Measurements from ENCODE around the gene DOCK9.

DOCK9 gene

DNA sequence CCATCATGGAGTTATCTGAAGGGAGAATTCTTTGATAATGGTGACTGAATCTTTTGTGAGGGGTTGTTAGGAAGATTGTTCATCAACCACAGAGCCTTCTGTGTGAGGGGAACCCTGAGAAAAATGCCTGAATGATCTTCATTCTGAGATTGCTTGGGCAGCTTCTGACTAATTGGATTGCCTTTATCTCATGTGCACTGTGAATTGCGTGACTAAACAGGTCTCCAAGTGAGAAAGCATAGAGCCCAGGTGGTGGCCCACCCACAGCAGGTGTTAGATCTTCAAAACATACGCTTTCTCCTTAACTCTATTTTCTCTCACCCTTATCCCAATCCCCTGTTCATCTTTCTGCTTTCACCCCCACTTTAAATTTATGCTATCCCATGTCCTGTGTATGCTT, 58.3 kb downstream of the DOCK9 start:
- no peaks in the 10 kb centered on the region for H3K36me3 ChIP-seq (ENCODE audit: control insufficient read depth, insufficient read depth, low read length)
- no peaks in the 10 kb centered on the region for H3K9me3 ChIP-seq (ENCODE audit: control insufficient read depth, low read length)
- no peaks in the 10 kb centered on the region for H3K27me3 ChIP-seq (ENCODE audit: control insufficient read depth, insufficient read depth, low read length, poor library complexity, severe bottlenecking)
- no peak overlapping the region for H3K27ac ChIP-seq (ENCODE audit: insufficient read depth, low read depth, low read length, poor library complexity, severe bottlenecking)
- H3K4me3 ChIP-seq (ENCODE audit: insufficient read depth, low read depth, low read length): no peak overlapping the region
- H3K4me1 ChIP-seq (ENCODE audit: control insufficient read depth, insufficient read depth, low read length): peaks cover 14% of the 10 kb centered on the region
- 83 to 92% methylated on average over 2 of the region's 2 CpGs for WGBS, 2 experiments

DNA sequence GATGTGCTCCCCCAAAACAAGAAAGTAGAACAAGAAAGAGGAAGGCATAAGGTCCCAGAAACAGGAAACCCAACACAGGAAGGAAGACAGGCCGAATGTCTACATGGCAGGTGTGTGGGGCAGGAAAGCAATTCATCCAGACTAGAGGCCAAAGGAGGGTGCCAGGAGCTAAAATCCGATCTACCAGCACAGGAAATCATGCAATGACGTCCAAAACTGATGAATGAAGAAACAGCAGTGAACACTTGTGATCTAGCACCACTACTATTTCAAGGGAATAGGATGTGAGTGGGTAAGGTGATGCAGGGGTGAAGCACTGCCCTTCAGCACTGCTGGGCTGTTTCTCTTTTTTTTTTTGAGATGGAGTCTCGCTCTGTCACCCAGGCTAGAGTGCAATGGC, 59.1 kb downstream of the DOCK9 start:
- no peaks in the 10 kb centered on the region for H3K27me3 ChIP-seq (ENCODE audit: control insufficient read depth, insufficient read depth, low read length, poor library complexity, severe bottlenecking)
- peaks cover 11% of the 10 kb centered on the region for H3K4me1 ChIP-seq (ENCODE audit: control insufficient read depth, insufficient read depth, low read length)
- no peaks in the 10 kb centered on the region for H3K9me3 ChIP-seq (ENCODE audit: control insufficient read depth, low read length)
- H3K27ac ChIP-seq (ENCODE audit: insufficient read depth, low read depth, low read length, poor library complexity, severe bottlenecking): no peak overlapping the region
- no peak overlapping the region for H3K4me3 ChIP-seq (ENCODE audit: insufficient read depth, low read depth, low read length)
- WGBS, 2 experiments: 90 to 97% methylated on average over 4 of the region's 4 CpGs
- H3K36me3 ChIP-seq (ENCODE audit: control insufficient read depth, insufficient read depth, low read length): no peaks in the 10 kb centered on the region

DNA sequence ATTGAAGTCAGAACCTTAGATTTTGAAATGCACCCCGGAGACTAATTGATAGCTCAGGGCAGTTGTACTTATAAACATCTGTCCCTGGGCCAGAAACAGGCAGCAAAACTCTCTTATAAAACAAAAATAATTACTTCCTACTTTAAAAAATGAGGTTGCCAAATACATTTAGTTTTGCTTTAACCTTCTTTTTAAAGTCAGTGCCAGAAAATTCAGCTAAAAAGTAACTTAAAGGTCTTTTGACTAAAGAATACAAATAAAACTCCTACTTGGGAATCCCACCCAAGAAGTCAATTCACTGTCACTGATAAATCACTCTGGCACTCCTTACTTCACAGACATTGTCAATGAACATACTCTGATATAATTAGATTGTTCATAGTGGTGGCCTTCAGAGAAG, 60.7 kb downstream of the DOCK9 start:
- Histone ChIP-seq H3K9me3 (ENCODE audit: control insufficient read depth, low read length) (no peaks in the 10 kb centered on the region), H3K4me1 (ENCODE audit: control insufficient read depth, insufficient read depth, low read length) (peaks cover 11% of the 10 kb centered on the region), H3K36me3 (ENCODE audit: control insufficient read depth, insufficient read depth, low read length) (no peaks in the 10 kb centered on the region), H3K4me3 (ENCODE audit: insufficient read depth, low read depth, low read length) (no peak overlapping the region), H3K27me3 (ENCODE audit: control insufficient read depth, insufficient read depth, low read length, poor library complexity, severe bottlenecking) (no peaks in the 10 kb centered on the region), H3K27ac (ENCODE audit: insufficient read depth, low read depth, low read length, poor library complexity, severe bottlenecking) (no peak overlapping the region)
- WGBS, 2 experiments: 93% methylated on average over 1 of the region's 1 CpG

DNA sequence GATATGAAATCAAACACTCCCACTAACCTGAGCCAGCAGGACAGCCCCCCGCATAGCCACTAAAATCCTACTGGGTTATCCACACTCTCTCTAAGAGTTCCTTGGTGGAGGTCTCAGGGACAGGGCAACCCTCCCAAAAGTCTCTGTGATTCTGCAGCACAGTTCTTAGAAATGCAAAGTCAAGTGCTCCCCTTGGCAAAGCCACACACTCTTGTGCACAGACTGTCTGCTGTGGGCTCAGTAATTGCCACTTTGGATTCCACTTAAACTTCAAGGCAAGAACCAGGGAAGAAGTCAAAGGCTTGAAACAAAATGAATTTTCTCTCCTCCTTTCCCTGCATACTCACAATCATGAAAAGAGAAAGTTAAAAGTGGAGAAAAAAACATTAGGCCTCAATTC, 61.5 kb downstream of the DOCK9 start:
- no peaks in the 10 kb centered on the region for H3K36me3 ChIP-seq (ENCODE audit: control insufficient read depth, insufficient read depth, low read length)

DNA sequence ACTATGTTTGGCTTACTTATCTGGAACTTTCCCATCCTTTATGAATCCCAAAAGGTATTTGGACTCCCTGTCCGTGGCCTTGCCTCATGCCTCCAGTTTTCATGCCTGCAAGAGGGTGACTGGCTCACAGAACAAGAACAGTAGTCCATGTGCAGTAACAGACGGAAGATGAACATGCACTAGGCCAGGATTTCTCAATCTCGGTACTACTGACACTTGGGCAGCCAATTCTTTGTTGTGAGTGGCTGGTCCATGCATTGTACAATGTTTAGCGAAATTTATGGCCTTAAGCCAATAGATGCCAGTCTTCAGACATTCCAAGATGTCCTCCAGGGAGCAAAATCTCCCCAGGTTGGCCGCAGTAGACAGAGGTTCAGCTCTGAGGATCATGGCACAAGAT, 61.9 kb downstream of the DOCK9 start:
- 93 to 96% methylated on average over 5 of the region's 5 CpGs for WGBS, 2 experiments

More for the DNA sequence above, 61.5 kb downstream of the DOCK9 start:
- peaks cover 11% of the 10 kb centered on the region for H3K4me1 ChIP-seq (ENCODE audit: control insufficient read depth, insufficient read depth, low read length)
- no peak overlapping the region for H3K4me3 ChIP-seq (ENCODE audit: insufficient read depth, low read depth, low read length)
- no peaks in the 10 kb centered on the region for H3K27me3 ChIP-seq (ENCODE audit: control insufficient read depth, insufficient read depth, low read length, poor library complexity, severe bottlenecking)
- H3K9me3 ChIP-seq (ENCODE audit: control insufficient read depth, low read length): no peaks in the 10 kb centered on the region
- no peak overlapping the region for H3K27ac ChIP-seq (ENCODE audit: insufficient read depth, low read depth, low read length, poor library complexity, severe bottlenecking)
- WGBS, 2 experiments: 92 to 95% methylated on average over 1 of the region's 1 CpG

DNA sequence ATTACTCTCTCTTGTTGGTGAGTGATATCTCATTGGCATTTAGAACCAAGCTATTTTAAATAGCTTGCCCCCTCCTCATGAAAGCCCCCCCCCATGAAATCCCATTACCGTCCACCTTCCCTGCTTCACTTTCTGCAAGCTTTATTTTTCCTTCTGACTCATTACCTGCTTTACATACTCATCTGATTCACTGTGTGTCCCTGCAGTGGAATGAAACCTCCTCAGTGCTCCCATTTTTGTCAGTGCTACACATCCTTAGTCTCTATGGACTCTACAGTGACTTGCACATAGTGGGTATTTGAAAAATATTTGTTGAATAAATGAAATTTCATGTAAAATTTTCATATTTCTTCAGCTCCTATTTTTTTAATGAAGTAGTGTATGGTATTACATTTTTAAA, 62.3 kb downstream of the DOCK9 start:
- H3K9me3 ChIP-seq (ENCODE audit: control insufficient read depth, low read length): no peaks in the 10 kb centered on the region
- WGBS, 2 experiments: 88 to 92% methylated on average over 1 of the region's 1 CpG
- H3K36me3 ChIP-seq (ENCODE audit: control insufficient read depth, insufficient read depth, low read length): no peaks in the 10 kb centered on the region
- no peaks in the 10 kb centered on the region for H3K27me3 ChIP-seq (ENCODE audit: control insufficient read depth, insufficient read depth, low read length, poor library complexity, severe bottlenecking)
- H3K27ac ChIP-seq (ENCODE audit: insufficient read depth, low read depth, low read length, poor library complexity, severe bottlenecking): no peak overlapping the region
- H3K4me3 ChIP-seq (ENCODE audit: insufficient read depth, low read depth, low read length): no peak overlapping the region
- H3K4me1 ChIP-seq (ENCODE audit: control insufficient read depth, insufficient read depth, low read length): peaks cover 12% of the 10 kb centered on the region

More for the DNA sequence above, 61.9 kb downstream of the DOCK9 start:
- Histone ChIP-seq H3K27ac (ENCODE audit: insufficient read depth, low read depth, low read length, poor library complexity, severe bottlenecking) (no peak overlapping the region), H3K9me3 (ENCODE audit: control insufficient read depth, low read length) (no peaks in the 10 kb centered on the region), H3K27me3 (ENCODE audit: control insufficient read depth, insufficient read depth, low read length, poor library complexity, severe bottlenecking) (no peaks in the 10 kb centered on the region), H3K4me1 (ENCODE audit: control insufficient read depth, insufficient read depth, low read length) (peaks cover 11% of the 10 kb centered on the region), H3K4me3 (ENCODE audit: insufficient read depth, low read depth, low read length) (no peak overlapping the region), H3K36me3 (ENCODE audit: control insufficient read depth, insufficient read depth, low read length) (no peaks in the 10 kb centered on the region)

DNA sequence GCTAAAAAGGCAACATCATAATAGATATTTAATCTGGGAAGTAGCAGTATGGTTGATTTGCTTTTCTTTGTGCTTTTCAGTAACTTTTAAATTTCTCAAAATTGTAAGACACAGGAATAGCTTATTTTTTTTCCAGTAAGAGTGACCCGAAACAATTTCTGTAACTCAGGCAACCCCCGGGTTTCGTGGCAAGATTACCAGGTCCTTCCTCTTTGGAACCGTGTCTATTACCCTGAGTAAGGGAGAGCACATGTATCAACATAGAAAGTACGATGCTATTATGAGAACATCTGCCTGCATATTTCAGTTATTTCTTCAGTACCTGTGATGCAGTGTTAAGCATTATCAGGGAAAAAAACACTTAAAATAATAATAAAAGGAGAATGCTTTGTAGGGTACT, 64.1 kb downstream of the DOCK9 start:
- no peaks in the 10 kb centered on the region for H3K27me3 ChIP-seq (ENCODE audit: control insufficient read depth, insufficient read depth, low read length, poor library complexity, severe bottlenecking)
- no peaks in the 10 kb centered on the region for H3K9me3 ChIP-seq (ENCODE audit: control insufficient read depth, low read length)
- no peak overlapping the region for H3K27ac ChIP-seq (ENCODE audit: insufficient read depth, low read depth, low read length, poor library complexity, severe bottlenecking)
- no peaks in the 10 kb centered on the region for H3K36me3 ChIP-seq (ENCODE audit: control insufficient read depth, insufficient read depth, low read length)
- no peak overlapping the region for H3K4me3 ChIP-seq (ENCODE audit: insufficient read depth, low read depth, low read length)
- 94 to 97% methylated on average over 5 of the region's 5 CpGs for WGBS, 2 experiments
- H3K4me1 ChIP-seq (ENCODE audit: control insufficient read depth, insufficient read depth, low read length): peaks cover 5% of the 10 kb centered on the region

DNA sequence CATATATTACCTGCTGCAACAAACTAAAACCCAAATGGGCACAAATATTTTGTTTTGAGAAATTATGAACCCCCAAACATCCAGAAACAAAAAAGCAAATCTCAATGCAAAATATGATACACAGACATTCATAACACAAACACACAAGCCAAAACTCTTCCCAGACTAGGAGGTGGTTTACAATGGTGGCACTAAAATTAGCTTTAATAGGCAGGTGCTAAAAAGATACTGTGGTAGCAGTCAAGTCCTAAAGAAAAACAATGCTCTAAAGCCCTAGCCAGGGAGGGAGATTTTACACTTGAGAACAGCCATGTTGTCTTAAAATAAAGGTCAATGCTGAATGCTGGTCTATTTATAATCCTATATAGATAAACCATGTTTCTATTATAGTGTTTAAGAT, 65.0 kb downstream of the DOCK9 start:
- no peaks in the 10 kb centered on the region for H3K9me3 ChIP-seq (ENCODE audit: control insufficient read depth, low read length)
- no peaks in the 10 kb centered on the region for H3K36me3 ChIP-seq (ENCODE audit: control insufficient read depth, insufficient read depth, low read length)
- H3K4me3 ChIP-seq (ENCODE audit: insufficient read depth, low read depth, low read length): no peak overlapping the region
- H3K4me1 ChIP-seq (ENCODE audit: control insufficient read depth, insufficient read depth, low read length): peaks cover 5% of the 10 kb centered on the region
- no peak overlapping the region for H3K27ac ChIP-seq (ENCODE audit: insufficient read depth, low read depth, low read length, poor library complexity, severe bottlenecking)
- no peaks in the 10 kb centered on the region for H3K27me3 ChIP-seq (ENCODE audit: control insufficient read depth, insufficient read depth, low read length, poor library complexity, severe bottlenecking)

DNA sequence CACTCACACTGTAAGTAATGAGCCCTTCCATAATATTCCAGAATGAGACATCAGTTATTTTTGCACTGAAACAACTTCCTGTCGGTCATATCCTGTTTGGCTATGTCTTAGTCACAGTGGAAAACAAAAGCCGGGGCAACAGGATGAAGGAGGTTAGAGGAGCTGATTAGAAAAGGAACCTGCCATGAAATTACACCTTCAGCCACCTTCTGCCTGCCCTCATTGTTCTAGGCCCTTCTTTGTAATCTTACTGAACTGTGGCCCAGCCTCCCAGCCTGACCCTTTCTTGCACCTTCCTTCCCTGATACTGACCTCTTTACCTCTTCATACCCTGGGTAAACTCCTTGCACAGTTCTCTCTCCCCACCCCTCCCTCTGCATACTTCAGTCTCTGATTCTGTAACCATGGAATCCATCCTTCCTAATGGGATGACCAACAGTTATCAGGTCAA, 67.3 kb downstream of the DOCK9 start:
- Histone ChIP-seq H3K27me3 (ENCODE audit: control insufficient read depth, insufficient read depth, low read length, poor library complexity, severe bottlenecking) (no peaks in the 10 kb centered on the region), H3K36me3 (ENCODE audit: control insufficient read depth, insufficient read depth, low read length) (no peaks in the 10 kb centered on the region), H3K4me3 (ENCODE audit: insufficient read depth, low read depth, low read length) (no peak overlapping the region), H3K9me3 (ENCODE audit: control insufficient read depth, low read length) (no peaks in the 10 kb centered on the region), H3K4me1 (ENCODE audit: control insufficient read depth, insufficient read depth, low read length) (peaks cover 5% of the 10 kb centered on the region), H3K27ac (ENCODE audit: insufficient read depth, low read depth, low read length, poor library complexity, severe bottlenecking) (no peak overlapping the region)
- WGBS, 2 experiments: 84 to 93% methylated on average over 2 of the region's 2 CpGs

DNA sequence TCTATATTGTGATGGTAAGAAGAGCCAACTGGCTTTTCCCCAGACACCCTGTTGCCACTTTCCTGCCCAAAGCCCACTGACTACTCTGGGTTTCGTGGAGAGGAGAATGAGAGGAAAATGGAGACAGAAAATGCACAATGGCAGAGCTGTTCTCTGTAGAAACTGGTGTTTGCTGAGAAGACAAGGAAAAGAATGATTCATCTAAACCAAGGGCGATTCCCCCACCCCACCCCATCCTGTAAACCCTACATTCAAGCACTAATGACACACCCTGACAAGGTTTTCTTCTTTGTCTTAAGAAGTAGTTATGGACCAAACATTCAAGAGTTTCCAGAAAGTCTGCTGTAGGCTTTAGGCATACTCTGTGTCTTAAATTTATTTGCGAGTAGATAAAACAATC, 68.8 kb downstream of the DOCK9 start:
- Histone ChIP-seq H3K4me1 (ENCODE audit: control insufficient read depth, insufficient read depth, low read length) (peaks cover 5% of the 10 kb centered on the region), H3K9me3 (ENCODE audit: control insufficient read depth, low read length) (no peaks in the 10 kb centered on the region), H3K4me3 (ENCODE audit: insufficient read depth, low read depth, low read length) (no peak overlapping the region), H3K27ac (ENCODE audit: insufficient read depth, low read depth, low read length, poor library complexity, severe bottlenecking) (no peak overlapping the region), H3K36me3 (ENCODE audit: control insufficient read depth, insufficient read depth, low read length) (no peaks in the 10 kb centered on the region), H3K27me3 (ENCODE audit: control insufficient read depth, insufficient read depth, low read length, poor library complexity, severe bottlenecking) (no peaks in the 10 kb centered on the region)
- WGBS, 2 experiments: 72 to 88% methylated on average over 3 of the region's 3 CpGs
